RCC 7860 (cell line): ENCODE measurements around the gene SIK2.
"Not testable (repeated sequence)": the region's sequence is repeated elsewhere in the genome, so short reads cannot be mapped to it uniquely, and the experiment has no call there.

ENCODE experiments used
- DNase-seq: peaks from one replicate; pipeline ENCODE4 v3.0.0-alpha.2; 2015; ENCODE audit warnings: low spot score
- FAIRE-seq: peaks from 2 replicates; lab custom pipeline; 2012; peaks lifted over from hg19 to GRCh38; lab: Jason Lieb, UNC

The SIK2 gene

DNA sequence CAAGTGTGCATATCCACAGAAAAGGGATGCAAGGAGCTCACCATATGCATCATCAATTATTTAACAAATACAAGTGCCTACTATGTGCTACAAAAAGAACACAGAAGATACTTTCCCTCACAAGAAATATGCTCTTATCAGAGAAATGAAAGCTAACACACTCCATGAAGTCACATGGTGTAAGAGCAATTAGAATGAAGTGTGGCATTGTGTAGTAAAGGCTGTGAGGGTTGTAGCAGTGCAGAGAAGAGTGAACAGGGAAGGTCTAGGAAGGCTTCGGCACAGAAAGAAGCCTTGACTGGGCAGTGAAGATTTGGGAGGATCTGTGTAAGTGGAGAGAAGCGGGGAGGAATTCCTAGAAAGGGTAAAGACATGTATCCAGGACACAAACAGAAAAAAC lies 141.5 kb downstream of the SIK2 start:
- FAIRE-seq (no peak), DNase-seq (no peak)

DNA sequence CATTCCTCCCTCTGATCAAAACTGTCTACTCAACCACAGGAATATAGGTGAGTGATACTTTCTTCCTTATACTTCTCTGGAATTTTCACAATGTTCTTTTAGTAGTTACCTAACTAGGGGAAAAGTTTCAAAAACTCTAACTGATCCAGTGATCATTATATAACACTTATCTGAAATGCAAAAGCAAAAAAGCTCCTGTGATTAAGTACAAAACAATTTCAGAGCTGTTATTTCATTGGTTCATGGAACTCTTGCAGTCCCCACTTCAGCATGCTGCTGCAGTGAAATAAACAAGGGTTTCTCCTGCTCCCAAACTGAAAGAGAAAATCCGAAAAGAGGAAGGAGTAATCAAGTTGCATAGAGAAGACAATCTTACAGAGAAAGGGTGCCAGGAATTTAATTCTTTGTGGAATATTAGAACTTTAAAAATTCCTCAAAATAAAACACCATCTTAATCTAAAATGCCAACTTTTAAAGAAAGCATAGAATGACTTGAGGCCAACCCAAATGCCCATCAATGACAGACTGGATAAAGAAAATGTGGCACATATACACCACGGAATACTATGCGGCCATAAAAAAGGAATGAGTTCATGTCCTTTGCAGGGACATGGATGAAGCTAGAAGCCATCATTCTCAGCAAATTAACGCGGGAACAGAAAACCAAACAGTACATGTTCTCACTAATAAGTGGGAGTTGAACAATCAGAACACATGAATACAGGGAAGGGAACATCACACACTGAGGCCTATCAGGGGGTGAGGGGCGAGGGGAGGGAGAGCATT lies 143.7 kb downstream of the SIK2 start:
- no peak for DNase-seq
- FAIRE-seq: no peak

DNA sequence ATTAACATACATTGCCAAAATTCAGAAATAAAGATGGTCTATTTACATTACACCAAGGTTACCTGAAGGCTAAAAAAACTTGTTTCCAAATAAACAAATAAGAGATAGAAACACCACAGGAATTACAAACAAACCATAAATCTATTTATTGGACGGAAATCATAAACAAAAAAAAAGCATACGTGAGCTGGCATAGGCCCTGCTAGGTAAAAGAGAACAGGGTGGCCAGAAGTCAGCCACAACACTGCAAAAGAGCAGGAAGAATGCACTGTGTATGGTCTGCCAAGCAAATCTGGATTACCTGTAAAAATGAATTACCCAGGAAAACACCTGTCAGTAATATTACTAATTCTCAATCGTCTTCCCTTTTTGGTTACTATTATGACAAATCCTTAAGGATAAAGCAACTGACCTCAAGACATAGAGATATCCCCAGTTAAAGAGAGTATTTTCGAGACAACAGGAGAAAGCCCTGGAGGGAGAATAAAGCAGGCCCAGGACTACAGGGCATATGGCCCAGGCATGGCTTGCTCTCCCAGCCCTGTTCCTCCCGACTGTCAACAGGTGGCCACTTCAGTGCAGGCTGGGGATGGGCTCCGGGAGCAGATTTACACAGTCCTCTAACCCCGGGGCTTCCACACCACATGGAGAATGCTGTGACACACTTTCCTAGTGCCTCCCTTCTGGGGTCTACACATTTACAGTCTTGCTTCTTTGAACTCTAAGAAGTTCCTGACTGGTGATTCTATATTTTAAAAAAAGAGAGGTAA lies 146.0 kb downstream of the SIK2 start:
- DNase-seq: no peak
- FAIRE-seq: no peak

DNA sequence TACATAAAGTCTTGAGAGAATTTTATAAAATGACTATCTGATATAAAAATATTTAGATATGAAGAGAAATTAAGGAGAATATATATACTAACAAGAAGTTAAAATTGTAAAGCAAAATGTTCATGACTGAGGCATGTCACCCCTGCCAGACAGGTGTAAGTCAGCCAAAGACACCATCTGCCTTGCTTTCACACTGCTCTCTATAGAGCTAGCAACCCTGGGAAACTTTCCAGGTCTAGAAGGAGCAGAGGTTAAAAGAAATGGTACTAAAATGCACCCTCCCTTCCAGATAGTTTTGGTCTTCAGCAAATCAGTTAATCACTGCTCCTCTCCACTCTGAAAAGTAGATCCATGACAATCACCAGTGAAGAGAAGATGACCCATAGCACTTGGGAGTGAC lies 147.4 kb downstream of the SIK2 start:
- no peak for FAIRE-seq

DNA sequence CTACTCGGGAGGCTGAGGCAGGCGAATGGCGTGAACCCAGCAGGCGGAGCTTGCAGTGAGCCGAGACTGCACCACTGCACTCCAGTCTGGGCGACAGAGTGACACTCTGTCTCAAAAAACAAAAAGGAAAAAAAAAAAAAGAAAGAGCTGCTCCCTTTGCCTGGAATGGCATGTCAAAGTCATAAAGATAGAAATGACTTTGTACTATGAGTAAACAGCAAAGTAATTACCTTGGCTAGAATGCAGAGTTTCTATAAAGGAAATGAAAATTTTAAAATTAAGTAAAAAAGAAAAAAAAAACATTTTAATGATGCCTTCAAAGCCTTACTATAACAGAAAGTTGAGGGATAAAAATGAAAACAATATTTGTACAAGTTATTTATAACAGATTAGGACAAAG lies 153.8 kb downstream of the SIK2 start:
- DNase-seq (no peak), FAIRE-seq (no peak)

More for the DNA sequence above, 147.4 kb downstream of the SIK2 start:
- DNase-seq: no peak

DNA sequence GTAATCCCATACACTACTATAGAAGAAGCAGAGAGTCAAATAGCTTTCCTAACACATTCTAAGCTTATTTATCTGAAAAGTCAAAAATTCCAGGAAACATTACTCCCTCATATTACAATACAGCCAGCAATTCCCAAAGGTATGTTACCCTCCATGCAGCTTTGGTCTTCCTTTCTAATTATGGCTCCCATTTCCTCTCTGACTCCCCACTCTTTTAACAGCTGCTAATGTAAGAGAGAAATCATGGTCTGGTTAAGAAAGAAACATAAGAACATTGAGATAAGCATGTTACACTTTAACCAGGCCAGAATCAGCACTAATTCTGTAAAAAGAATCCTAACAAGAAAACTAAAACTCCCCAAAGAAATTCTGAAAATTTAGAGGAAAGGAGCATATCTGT lies 157.1 kb downstream of the SIK2 start:
- FAIRE-seq (no peak), DNase-seq (no peak)

DNA sequence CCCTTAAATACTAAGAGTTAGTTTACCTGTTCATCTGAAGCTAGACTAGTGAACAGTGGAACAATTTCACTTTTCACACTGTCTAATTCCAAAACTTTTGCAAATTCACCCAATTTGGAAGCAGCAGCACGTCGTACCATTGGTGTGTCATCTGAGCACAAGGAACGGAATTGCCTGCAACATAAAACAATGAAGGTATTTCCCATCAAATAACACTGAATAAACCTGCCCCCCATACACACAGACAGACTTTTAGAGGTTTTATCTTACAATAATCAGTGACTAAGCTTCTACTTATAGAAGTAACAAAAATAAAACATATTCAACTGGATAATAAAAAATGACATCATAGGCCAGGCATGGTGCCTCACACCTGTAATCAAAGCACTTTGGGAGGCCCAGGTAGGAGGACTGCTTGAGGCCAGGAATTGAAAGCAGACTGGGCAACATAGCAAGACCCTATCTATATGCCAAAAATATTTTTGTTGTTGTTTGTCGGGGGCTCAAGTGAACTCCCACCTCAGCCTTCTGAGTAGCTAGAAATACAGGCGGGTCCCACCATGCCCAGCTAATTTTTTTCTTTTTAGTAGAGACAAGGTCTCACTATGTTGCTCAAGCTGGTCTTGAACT lies 157.6 kb downstream of the SIK2 start:
- no peak for DNase-seq
- no peak for FAIRE-seq

DNA sequence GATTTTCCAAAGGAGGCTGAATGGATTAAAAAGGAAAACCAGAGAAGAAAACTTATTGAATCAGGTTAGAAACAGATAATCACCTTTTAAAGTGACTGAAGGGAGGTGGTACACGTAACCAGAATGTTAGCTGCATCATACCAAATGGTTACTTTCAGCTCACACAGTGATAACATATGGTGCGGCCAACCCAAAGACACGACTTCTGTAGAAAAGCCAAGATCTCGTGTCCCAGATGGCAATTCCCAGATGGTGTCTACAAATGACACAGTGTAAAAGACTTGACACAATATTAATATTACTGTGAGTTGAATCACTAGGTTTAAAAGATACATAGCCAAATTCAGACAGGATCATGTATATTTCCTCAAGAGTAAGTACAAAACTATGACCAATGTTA lies 158.8 kb downstream of the SIK2 start:
- no peak for DNase-seq
- FAIRE-seq: no peak

DNA sequence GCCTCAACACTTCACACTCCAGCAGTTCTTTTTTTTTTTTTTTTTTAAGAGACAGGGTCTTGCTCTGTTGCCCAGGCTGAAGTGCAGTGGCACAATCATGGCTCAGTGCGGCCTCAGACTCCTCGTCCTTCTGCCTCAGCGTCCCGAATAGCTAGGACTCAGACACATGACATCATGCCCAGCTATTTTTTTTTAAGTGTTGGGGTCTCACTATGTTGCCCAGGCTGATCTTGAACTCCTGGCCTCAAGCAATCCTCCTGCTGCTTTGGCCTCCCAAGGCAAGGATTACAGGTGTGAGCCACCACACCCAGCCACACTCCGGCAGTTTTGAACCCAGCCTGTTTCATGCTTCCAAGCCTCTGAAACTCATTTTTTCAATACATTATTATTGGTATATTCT lies 160.3 kb downstream of the SIK2 start:
- DNase-seq (no peak), FAIRE-seq (no peak)

DNA sequence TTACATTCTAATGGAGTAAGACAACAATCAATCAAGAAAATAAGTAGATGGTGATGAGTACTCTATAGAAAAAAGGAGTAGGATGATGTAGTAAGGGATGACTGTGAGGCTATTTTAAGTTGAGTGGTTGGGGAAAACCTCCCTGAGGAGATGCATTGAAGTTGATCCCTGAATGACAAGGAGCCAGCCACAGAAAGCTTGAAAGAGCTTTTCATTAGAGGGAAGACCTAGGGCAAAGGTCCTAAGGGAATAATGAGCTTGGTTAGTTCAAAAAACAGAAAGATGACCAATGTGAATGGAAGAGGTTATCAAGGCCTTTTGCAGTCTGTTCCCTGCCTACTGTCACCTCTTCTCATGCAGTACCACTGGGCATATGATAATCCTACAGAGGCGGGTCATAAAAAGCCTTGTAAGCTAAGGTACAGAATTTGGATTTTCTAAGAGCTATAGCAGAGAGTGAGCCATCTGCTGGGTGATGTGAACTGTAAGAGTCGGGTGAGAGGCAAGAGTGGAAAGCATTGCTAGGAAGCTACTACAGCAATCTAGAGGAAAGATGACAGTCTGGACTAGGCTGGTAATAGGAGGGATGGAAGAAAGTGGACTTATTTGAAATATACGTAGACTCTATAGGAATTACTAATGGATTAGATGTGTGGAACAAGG lies 160.9 kb downstream of the SIK2 start:
- FAIRE-seq: no peak
- no peak for DNase-seq

DNA sequence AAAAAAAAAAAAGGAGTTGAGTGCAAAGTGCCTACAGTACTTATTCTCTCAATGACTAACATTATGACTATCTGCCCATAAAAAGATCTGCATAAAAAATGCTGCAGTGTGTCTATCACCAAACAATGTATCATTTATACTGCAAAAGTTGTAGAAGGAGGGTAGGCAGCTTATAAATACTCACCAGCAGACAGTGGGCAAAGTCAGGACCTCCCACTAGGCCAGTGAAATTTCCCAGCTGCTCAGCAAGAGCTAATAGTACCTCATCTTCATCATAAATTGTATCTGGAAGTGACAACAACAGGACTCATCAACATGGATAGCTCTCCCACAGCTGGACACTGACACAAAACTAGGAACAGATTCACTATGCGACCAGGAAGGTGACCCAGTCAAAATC lies 162.4 kb downstream of the SIK2 start:
- DNase-seq (no peak), FAIRE-seq (no peak)

DNA sequence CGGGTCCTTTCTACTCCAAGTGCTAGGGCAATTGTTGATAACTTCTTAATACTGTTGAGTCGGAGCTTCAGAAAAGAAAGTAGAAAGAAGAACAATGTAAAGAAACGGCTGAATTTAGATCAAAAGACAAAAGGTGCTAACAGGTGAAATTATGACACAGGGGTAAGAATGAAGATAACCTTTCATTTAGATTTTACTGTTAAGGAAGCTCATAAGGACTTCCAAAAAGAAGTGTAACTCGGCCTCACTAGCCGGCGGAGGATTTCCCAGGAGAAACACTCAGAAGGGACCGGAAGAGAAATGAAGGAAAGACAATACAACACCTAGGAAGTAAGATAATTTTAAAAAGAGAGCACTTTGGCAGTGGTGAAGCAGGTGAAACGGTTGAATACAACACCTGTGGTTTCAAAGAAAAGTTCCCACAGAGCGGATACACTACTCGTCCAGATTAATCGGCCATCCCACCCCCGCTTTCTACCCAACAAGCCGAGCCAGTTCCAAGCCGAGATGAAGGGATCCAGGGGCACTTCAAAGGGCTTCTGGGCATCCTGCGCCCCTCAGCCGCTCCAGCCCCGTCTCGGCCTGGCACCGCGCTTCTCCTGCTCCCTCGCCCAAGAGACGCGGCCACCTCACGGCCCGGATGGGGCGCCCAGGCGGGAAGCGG lies 163.2 kb downstream of the SIK2 start:
- FAIRE-seq (no peak), DNase-seq (no peak)

DNA sequence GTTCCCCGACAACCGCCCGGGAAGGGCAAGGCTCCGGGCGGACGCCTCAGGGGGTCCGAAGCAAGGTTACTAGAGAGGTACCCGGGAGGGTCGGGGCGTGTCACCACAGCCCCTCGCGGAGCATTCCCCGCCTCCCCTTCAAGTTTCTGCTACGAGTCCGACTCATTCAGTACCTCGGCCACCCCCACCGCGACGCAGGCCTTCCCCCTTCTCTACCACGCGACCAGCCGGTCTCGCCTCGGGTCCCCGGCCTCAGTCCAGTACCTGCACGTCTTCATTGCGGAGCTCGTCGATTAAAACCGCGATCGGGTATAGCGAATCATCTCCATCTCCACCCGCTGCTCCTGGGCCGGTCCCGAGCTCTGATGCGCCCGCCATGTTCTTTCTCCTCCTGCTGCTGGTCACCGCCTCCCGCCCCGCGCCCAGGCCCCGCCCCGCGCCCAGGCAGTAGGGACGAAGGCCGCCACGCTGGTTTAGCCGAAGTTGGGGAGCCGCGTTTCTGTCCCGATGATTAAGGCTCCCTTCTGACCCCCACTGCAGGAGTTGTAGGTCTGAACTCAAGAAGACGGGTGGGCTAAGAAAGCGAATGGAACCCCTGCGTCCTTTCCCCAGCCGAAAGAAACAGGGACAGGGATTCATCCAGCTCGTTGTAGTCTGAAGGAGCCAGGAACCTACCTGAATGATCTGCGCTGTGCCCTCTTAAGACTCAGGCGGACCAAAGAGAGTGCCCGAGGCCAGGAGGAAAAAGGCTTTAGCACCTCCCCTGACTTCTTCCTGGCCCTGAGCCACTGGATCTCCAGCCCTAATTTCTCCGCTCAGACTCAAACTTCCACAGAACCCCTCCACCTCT lies 164.0 kb downstream of the SIK2 start, which contains the start of gene PPP2R1B:
TSS of gene PPP2R1B (minus strand) at position 406 of the 850 bp plus-strand sequence. CDS start at position 378, 28 bp downstream.
- no peak for FAIRE-seq
- peak; percentile 50 for DNase-seq

DNA sequence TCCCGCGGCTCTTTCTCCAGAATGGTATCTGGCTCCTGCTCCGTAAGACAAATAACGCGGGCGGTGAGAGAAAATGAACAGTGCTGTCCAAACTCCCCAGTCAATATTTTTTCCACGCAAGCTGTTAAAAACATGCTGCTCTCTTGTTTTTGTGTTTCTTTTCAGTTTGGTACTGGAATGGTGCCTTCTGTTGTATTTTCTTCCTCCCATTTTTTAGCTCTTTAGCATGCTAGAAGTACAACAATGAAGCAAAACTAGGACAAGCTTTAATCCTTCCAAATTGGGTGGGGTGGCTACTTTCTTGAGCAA lies 164.5 kb downstream of the SIK2 start:
- FAIRE-seq (no peak), DNase-seq (no peak)

DNA sequence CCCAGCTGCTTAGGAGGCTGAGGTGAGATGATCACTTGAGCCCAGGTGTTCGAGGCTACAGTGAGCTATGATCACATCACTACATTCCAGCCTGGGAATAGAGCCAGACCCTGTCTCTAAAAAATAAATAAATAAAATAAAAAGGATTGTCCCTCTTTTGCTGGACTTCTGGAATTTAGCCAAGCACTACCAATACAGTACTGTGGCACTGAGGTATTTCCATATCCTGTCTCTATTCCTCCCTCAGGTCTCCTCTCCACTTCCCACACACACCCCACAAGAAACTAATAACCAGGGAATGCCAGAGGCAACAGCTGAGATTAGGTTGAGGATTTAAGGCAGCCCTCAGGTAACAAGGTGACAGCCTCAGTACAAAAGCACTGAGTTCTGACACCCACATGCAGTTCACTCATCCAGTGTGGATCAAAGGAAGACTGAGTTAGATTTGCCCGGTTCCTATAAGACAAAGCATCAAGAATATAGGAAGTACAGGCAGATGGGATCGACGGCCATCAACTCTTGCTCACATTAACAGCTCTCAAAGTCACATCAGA lies 168.4 kb downstream of the SIK2 start:
- FAIRE-seq: no peak
- no peak for DNase-seq

DNA sequence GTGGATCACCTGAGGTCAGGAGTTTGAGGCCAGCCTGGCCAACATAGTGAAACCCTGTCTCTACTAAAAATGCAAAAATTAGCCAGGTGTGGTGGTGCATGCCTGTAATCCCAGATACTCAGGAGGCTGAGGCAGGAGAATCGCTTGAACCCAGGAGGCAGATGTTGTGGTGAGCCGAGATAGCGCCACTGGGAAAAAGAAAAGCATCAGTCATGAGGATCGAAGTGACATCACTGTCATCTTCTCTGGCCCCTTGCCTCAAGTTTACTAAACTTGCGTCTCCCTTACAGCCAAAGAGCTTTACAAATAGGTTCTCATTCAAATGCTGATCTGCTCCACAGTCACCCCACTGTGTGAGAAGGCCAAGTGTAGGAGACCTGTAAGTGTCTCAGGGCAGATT lies 169.0 kb downstream of the SIK2 start:
- not testable (repeated sequence) for DNase-seq, FAIRE-seq

DNA sequence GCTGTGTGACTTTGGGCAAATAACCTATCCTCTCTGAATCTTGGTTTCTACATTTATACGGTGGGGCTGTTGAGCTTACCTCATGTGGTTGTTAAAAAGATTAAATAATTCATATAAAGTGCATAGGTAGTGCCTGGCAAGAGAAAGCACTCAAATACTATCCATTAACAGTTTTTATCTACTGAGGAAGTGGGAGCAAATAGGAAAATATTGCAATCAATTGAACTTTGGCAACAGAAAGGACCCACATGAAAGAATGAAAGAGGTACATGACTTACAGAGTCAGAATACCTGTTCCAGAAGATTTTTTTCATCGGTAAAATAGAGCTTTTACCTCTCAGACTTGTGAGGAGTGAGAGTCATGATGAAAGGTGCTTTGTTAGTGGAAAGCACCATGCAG lies 170.3 kb downstream of the SIK2 start:
- no peak for DNase-seq
- no peak for FAIRE-seq

DNA sequence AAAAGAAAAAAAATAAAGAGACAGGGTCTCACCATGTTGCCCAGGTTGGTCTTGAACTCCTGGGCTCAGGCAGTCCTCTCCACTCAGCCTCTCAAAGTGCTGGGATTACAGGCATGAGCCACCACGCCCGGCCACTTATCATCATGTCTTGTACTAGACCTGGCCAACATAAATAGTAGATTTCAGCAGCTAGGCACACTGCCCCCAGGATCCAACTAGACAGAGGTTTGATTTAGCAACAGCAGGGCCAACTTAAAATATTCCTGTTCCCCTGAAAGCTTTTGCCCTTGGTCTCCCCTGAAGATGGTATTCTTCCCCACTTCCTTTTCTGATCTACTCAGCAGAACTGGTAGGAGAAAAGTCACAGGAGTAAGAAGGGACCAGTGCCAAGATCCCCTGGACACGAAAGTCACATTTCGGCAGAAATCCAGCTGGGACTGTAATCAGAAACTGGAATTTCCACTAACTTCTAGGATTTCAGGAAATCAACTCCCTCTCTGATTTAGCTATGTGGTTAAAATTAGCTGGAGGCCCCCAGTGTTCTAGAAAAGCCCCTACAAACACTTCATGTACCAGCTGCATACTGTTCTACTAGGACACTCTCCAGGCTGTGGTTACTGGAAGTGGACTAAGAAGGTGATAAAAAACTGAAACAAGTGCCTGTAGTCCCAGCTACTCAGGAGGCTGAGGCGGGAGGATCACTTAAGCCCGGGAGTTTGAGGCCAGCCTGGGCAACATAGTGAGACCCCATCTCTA lies 172.9 kb downstream of the SIK2 start:
- no peak for FAIRE-seq
- DNase-seq: no peak
